ENCODE data around the gene RIMBP2.

RIMBP2 gene

GRCh38 chr12:130480887-130481286 lies 235.2 kb downstream of the RIMBP2 start:
- Histone ChIP-seq H3K4me1 (ENCODE audit: low read length) (no peaks in the 10 kb centered on the region), H3K79me2 (ENCODE audit: low read length) (no peaks in the 10 kb centered on the region), H3K27ac (ENCODE audit: low read length) (no peak overlapping the region), H4K20me1 (ENCODE audit: insufficient read depth, low read length) (no peaks in the 10 kb centered on the region), H3K36me3 (replicated peaks; ENCODE audit: insufficient read depth, low read length) (no peaks in the 10 kb centered on the region), H3K4me3 (ENCODE audit: low read length) (no peak overlapping the region), H3K9ac (ENCODE audit: low read length) (no peak overlapping the region), H3K9me2 (replicated peaks; ENCODE audit: insufficient read depth, low read length) (no peaks in the 10 kb centered on the region), H2AFZ (ENCODE audit: low read length) (no peak overlapping the region), H3K4me2 (ENCODE audit: low read depth, low read length) (no peak overlapping the region), H3K9me3 (replicated peaks; ENCODE audit: insufficient read depth, low read length) (no peaks in the 10 kb centered on the region), H3F3A (ENCODE audit: insufficient read depth, low read length) (no peaks in the 10 kb centered on the region), H3K27me3 (replicated peaks; ENCODE audit: insufficient read depth, low read length) (no peaks in the 10 kb centered on the region)
- DNase-seq = no peak
- TF ChIP-seq EZH2 (optimal IDR thresholded peaks at IDR 0.05; ENCODE audit: low read depth, low read length) (no peak), CTCF (IDR thresholded peaks at IDR 0.05; ENCODE audit: low read length) (no peak), EZH2phosphoT487 (IDR thresholded peaks at IDR 0.05; ENCODE audit: low read length) (no peak)

- H2AFZ ChIP-seq (ENCODE audit: low read length) = no peak overlapping the region
- H3K27me3 ChIP-seq (replicated peaks; ENCODE audit: insufficient read depth, low read length) = no peaks in the 10 kb centered on the region
- no peaks in the 10 kb centered on the region for H3K4me1 ChIP-seq (ENCODE audit: low read length)
- H3K9me3 ChIP-seq (replicated peaks; ENCODE audit: insufficient read depth, low read length) = no peaks in the 10 kb centered on the region
- H3F3A ChIP-seq (ENCODE audit: insufficient read depth, low read length) = no peaks in the 10 kb centered on the region
- H4K20me1 ChIP-seq (ENCODE audit: insufficient read depth, low read length) = no peaks in the 10 kb centered on the region
- no peaks in the 10 kb centered on the region for H3K79me2 ChIP-seq (ENCODE audit: low read length)
- H3K9ac ChIP-seq (ENCODE audit: low read length) = no peak overlapping the region
- no peaks in the 10 kb centered on the region for H3K9me2 ChIP-seq (replicated peaks; ENCODE audit: insufficient read depth, low read length)
- no peaks in the 10 kb centered on the region for H3K36me3 ChIP-seq (replicated peaks; ENCODE audit: insufficient read depth, low read length)
- H3K4me3 ChIP-seq (ENCODE audit: low read length) = no peak overlapping the region
- DNase-seq = no peak
- no peak overlapping the region for H3K27ac ChIP-seq (ENCODE audit: low read length)
- no peak overlapping the region for H3K4me2 ChIP-seq (ENCODE audit: low read depth, low read length)
- no peak for TF ChIP-seq CTCF (IDR thresholded peaks at IDR 0.05; ENCODE audit: low read length)
- TF ChIP-seq EZH2 (optimal IDR thresholded peaks at IDR 0.05; ENCODE audit: low read depth, low read length) = no peak
- no peak for TF ChIP-seq EZH2phosphoT487 (IDR thresholded peaks at IDR 0.05; ENCODE audit: low read length)
Measured at GRCh38 chr12:130480231-130480630, 235.9 kb downstream of the RIMBP2 start.

- TF ChIP-seq EZH2 (optimal IDR thresholded peaks at IDR 0.05; ENCODE audit: low read depth, low read length) = no peak
- TF ChIP-seq CTCF (IDR thresholded peaks at IDR 0.05; ENCODE audit: low read length) = no peak
- no peak for TF ChIP-seq EZH2phosphoT487 (IDR thresholded peaks at IDR 0.05; ENCODE audit: low read length)
- DNase-seq = no peak
- Histone ChIP-seq H3K27ac (ENCODE audit: low read length) (no peak overlapping the region), H3K9ac (ENCODE audit: low read length) (no peak overlapping the region), H3K79me2 (ENCODE audit: low read length) (no peaks in the 10 kb centered on the region), H2AFZ (ENCODE audit: low read length) (no peak overlapping the region), H3K4me2 (ENCODE audit: low read depth, low read length) (no peak overlapping the region), H3K9me2 (replicated peaks; ENCODE audit: insufficient read depth, low read length) (no peaks in the 10 kb centered on the region), H3K4me1 (ENCODE audit: low read length) (no peaks in the 10 kb centered on the region), H3K4me3 (ENCODE audit: low read length) (no peak overlapping the region), H4K20me1 (ENCODE audit: insufficient read depth, low read length) (no peaks in the 10 kb centered on the region), H3K9me3 (replicated peaks; ENCODE audit: insufficient read depth, low read length) (no peaks in the 10 kb centered on the region), H3K36me3 (replicated peaks; ENCODE audit: insufficient read depth, low read length) (no peaks in the 10 kb centered on the region), H3F3A (ENCODE audit: insufficient read depth, low read length) (no peaks in the 10 kb centered on the region), H3K27me3 (replicated peaks; ENCODE audit: insufficient read depth, low read length) (no peaks in the 10 kb centered on the region)
Measured at GRCh38 chr12:130479401-130480125, 236.5 kb downstream of the RIMBP2 start.
